Astrocyte (in vitro differentiated cells and primary cell): ENCODE data around the gene DTNB. TPM values are rescaled to one million over a fixed set of nuclear protein-coding genes. Genes with fewer than 3 reads are reported as not detected.

Experiments used
- DNase-seq: peaks from one replicate; pipeline ENCODE4 v3.0.0-alpha.2; 2010; ENCODE audit warnings: low read depth
- FAIRE-seq: peaks from 2 replicates; lab custom pipeline; 2011; peaks lifted over from hg19 to GRCh38; lab: Jason Lieb, UNC
- H2AFZ ChIP-seq: 2 replicates; pipeline ENCODE4 v1.6.0; 2012; ENCODE audit warnings: low read depth, low read length, inconsistent platforms
- H3K27ac ChIP-seq: 2 replicates; pipeline ENCODE4 v1.5.1; 2011; ENCODE audit warnings: low read depth, low read length, inconsistent platforms
- H3K27me3 ChIP-seq: 2 replicates; pipeline ENCODE4 v1.6.0; 2011; ENCODE audit warnings: low read length, inconsistent platforms; ENCODE audit not compliant: insufficient read depth
- H3K36me3 ChIP-seq: 2 replicates; pipeline ENCODE4 v1.5.1; 2011; ENCODE audit warnings: low read length, inconsistent platforms; ENCODE audit not compliant: insufficient read depth
- H3K4me1 ChIP-seq: 2 replicates; pipeline ENCODE4 v1.5.1; 2011; ENCODE audit warnings: low read length, inconsistent platforms; ENCODE audit not compliant: insufficient read depth
- H3K4me2 ChIP-seq: 2 replicates; pipeline ENCODE4 v1.6.0; 2012; ENCODE audit warnings: low read length, inconsistent platforms
- H3K4me3 ChIP-seq: 2 replicates; pipeline ENCODE4 v1.5.1; 2011; ENCODE audit warnings: low read depth, mild to moderate bottlenecking, low read length, inconsistent platforms; ENCODE audit not compliant: insufficient read depth
- H3K79me2 ChIP-seq: 2 replicates; pipeline ENCODE4 v1.6.0; 2012; ENCODE audit warnings: mild to moderate bottlenecking, low read length, inconsistent platforms; ENCODE audit not compliant: insufficient read depth
- H3K9ac ChIP-seq: 2 replicates; pipeline ENCODE4 v1.6.0; 2012; ENCODE audit warnings: mild to moderate bottlenecking, low read length, inconsistent platforms
- H3K9me3 ChIP-seq: 2 replicates; pipeline ENCODE4 v1.5.1; 2012; ENCODE audit warnings: low read depth, mild to moderate bottlenecking, low read length, inconsistent platforms; ENCODE audit not compliant: insufficient read depth
- H4K20me1 ChIP-seq: 2 replicates; pipeline ENCODE4 v1.6.0; 2012; ENCODE audit warnings: low read length, inconsistent platforms; ENCODE audit not compliant: insufficient read depth
- H3K27ac Mint-ChIP-seq: one replicate; pipeline ENCODE4 v1.8.0; 2021; ENCODE audit warnings: mild to moderate bottlenecking, mixed read lengths; ENCODE audit not compliant: unreplicated experiment
- H3K27me3 Mint-ChIP-seq: one replicate; pipeline ENCODE4 v1.8.0; 2021; ENCODE audit warnings: low read depth, mixed read lengths; ENCODE audit not compliant: unreplicated experiment
- H3K36me3 Mint-ChIP-seq: one replicate; pipeline ENCODE4 v1.8.0; 2021; ENCODE audit warnings: low read depth, mixed read lengths; ENCODE audit not compliant: unreplicated experiment
- H3K4me1 Mint-ChIP-seq: one replicate; pipeline ENCODE4 v1.8.0; 2021; ENCODE audit warnings: low read depth, mixed read lengths; ENCODE audit not compliant: unreplicated experiment
- H3K4me3 Mint-ChIP-seq: one replicate; pipeline ENCODE4 v1.8.0; 2021; ENCODE audit warnings: mild to moderate bottlenecking, moderate library complexity, mixed read lengths; ENCODE audit not compliant: unreplicated experiment
- H3K9me3 Mint-ChIP-seq: one replicate; pipeline ENCODE4 v1.8.0; 2021; ENCODE audit warnings: mild to moderate bottlenecking, mixed read lengths; ENCODE audit not compliant: unreplicated experiment
- EZH2 ChIP-seq: IDR thresholded peaks from 2 replicates; pipeline ENCODE4 v1.6.1; 2012; ENCODE audit warnings: mild to moderate bottlenecking, low read length, inconsistent platforms; ENCODE audit not compliant: insufficient read depth
- total RNA-seq: library from RNA; stranded (reverse); gene quantifications from 2 replicates; pipeline ENCODE4 v1.2.1, GENCODE V29; 2021
- TF ChIP-seq, protein P1 (sequence below): IDR thresholded peaks from 2 replicates; pipeline ENCODE4 v1.5.1; 2011; ENCODE audit warnings: low read depth, mild to moderate bottlenecking, inconsistent platforms, low read length, moderate library complexity; ENCODE audit not compliant: insufficient read depth

The DTNB gene
- total RNA-seq, 1 donor from 2014 or later, result 5.1 TPM

DNA sequence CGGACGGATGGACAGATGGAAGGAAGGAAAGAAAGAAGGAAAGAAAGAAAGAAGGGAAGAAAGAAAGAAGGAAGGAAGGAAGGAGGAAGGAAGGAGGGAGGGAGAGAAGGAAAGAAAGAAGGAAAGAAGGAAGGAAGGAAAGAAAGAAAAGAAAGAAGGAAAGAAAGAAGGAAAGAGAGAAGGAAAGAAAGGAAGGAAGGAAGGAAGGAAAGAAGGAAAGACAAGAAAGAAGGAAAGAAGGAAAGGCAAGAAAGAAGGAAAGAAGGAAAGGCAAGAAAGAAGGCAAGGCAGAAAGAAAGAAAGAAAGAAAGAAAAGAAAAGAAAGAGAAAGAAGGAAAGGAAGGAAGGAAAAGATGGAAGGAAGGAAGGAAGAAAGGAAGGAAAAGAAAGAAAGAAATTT lies 169.1 kb downstream of the DTNB start:
- Mint-ChIP-seq H3K9me3 (no peaks in the 10 kb centered on the region), H3K27ac (no peak overlapping the region), H3K27me3 (peaks cover 6% of the 10 kb centered on the region), H3K4me1 (no peaks in the 10 kb centered on the region), H3K36me3 (no peaks in the 10 kb centered on the region), H3K4me3 (no peak overlapping the region)
- H3K4me1 ChIP-seq, result no peaks in the 10 kb centered on the region
- TF ChIP-seq, protein P1, sequence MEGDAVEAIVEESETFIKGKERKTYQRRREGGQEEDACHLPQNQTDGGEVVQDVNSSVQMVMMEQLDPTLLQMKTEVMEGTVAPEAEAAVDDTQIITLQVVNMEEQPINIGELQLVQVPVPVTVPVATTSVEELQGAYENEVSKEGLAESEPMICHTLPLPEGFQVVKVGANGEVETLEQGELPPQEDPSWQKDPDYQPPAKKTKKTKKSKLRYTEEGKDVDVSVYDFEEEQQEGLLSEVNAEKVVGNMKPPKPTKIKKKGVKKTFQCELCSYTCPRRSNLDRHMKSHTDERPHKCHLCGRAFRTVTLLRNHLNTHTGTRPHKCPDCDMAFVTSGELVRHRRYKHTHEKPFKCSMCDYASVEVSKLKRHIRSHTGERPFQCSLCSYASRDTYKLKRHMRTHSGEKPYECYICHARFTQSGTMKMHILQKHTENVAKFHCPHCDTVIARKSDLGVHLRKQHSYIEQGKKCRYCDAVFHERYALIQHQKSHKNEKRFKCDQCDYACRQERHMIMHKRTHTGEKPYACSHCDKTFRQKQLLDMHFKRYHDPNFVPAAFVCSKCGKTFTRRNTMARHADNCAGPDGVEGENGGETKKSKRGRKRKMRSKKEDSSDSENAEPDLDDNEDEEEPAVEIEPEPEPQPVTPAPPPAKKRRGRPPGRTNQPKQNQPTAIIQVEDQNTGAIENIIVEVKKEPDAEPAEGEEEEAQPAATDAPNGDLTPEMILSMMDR, result no peak
- no peak for TF ChIP-seq EZH2
- FAIRE-seq (no peak), DNase-seq (no peak)
- H3K4me3 ChIP-seq, result no peak overlapping the region
- H4K20me1 ChIP-seq, result no peaks in the 10 kb centered on the region
- H3K27ac ChIP-seq, result no peak overlapping the region
- H3K9me3 ChIP-seq, result no peaks in the 10 kb centered on the region
- H2AFZ ChIP-seq, result no peak overlapping the region
- no peaks in the 10 kb centered on the region for H3K27me3 ChIP-seq
- H3K9ac ChIP-seq, result no peak overlapping the region
- no peaks in the 10 kb centered on the region for H3K36me3 ChIP-seq
- H3K4me2 ChIP-seq, result no peak overlapping the region
- H3K79me2 ChIP-seq, result no peaks in the 10 kb centered on the region

DNA sequence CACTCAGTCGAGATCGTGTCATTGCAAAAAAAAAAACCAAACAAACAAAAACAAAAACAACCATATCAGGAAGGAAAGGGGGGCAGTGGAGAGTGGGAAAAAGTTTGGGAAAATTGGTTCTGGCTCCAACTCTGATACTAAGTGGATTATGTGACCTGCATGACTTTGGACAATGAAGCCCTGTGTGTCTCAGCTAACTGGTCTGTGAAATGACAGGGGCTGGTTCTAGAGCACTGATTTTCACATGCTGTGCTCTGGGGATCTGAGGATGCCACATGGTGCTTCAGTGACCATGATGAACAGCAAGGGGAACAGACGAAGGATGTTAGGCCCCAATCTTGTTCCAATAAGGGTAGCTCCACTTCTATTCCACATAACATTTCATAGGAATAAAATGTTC lies 174.2 kb downstream of the DTNB start:
- peaks cover 6% of the 10 kb centered on the region for H3K27me3 Mint-ChIP-seq
- H3K36me3 Mint-ChIP-seq, result peaks cover 3% of the 10 kb centered on the region
- FAIRE-seq, result no peak
- H3K4me3 Mint-ChIP-seq, result no peak overlapping the region
- no peaks in the 10 kb centered on the region for H4K20me1 ChIP-seq
- no peak for DNase-seq
- H3K4me1 Mint-ChIP-seq, result peaks cover 7% of the 10 kb centered on the region
- no peaks in the 10 kb centered on the region for H3K36me3 ChIP-seq
- no peak overlapping the region for H3K27ac ChIP-seq
- no peak overlapping the region for H3K4me3 ChIP-seq
- H3K9ac ChIP-seq, result no peak overlapping the region
- H3K9me3 Mint-ChIP-seq, result no peaks in the 10 kb centered on the region
- H3K4me1 ChIP-seq, result peaks cover 4% of the 10 kb centered on the region
- TF ChIP-seq EZH2, result no peak
- TF ChIP-seq, protein P1, result no peak
- H3K9me3 ChIP-seq, result no peaks in the 10 kb centered on the region
- H3K27me3 ChIP-seq, result no peaks in the 10 kb centered on the region
- H3K4me2 ChIP-seq, result no peak overlapping the region
- no peak overlapping the region for H3K27ac Mint-ChIP-seq
- no peak overlapping the region for H2AFZ ChIP-seq
- no peaks in the 10 kb centered on the region for H3K79me2 ChIP-seq

DNA sequence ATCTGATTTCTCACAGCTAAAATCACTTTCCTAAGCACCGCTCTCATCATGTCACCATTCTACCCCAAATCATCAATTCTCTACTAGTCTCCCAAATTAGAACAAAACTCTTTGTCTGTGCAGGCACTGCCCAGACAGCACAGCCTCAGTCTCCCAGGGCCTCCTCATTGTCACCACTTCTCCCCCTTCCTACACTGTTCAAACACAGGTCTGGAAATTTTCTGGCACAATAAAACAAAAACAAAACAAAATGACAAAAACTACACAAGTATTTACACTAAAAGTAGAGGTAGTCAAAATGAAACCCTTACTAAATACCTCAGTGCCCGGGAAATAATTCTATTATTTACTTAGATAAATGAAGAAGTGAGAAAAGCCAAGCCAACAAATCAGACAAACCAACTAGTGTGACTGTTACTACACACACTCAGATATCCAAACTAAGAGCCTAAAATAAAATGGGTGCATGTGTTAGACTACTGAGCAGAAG lies 175.4 kb downstream of the DTNB start:
- peaks cover 15% of the 10 kb centered on the region for H3K4me1 Mint-ChIP-seq
- no peak for TF ChIP-seq EZH2
- TF ChIP-seq, protein P1, result no peak
- no peaks in the 10 kb centered on the region for H3K36me3 ChIP-seq

More for the DNA sequence above, 175.4 kb downstream of the DTNB start:
- H3K27me3 Mint-ChIP-seq, result peaks cover 6% of the 10 kb centered on the region
- no peak overlapping the region for H3K4me3 Mint-ChIP-seq
- Histone ChIP-seq H3K27ac (no peak overlapping the region), H4K20me1 (no peaks in the 10 kb centered on the region), H3K27me3 (no peaks in the 10 kb centered on the region), H3K4me3 (no peak overlapping the region), H3K4me2 (no peak overlapping the region), H3K79me2 (no peaks in the 10 kb centered on the region), H2AFZ (no peak overlapping the region), H3K4me1 (peaks cover 4% of the 10 kb centered on the region), H3K9me3 (no peaks in the 10 kb centered on the region), H3K9ac (no peak overlapping the region)
- H3K27ac Mint-ChIP-seq, result no peak overlapping the region
- H3K36me3 Mint-ChIP-seq, result peaks cover 3% of the 10 kb centered on the region
- no peaks in the 10 kb centered on the region for H3K9me3 Mint-ChIP-seq
- DNase-seq, result no peak
- no peak for FAIRE-seq
